Stimulated activated CD8-positive, alpha-beta memory T cell treated with anti-CD3 and anti-CD28 coated beads, Interleukin-7, amount 100 ng/mL, for 1 hour (primary cell): Measurements from ENCODE around the gene ZIC2.

Experiments used
- DNase-seq, 2 donors: peaks; one replicate each; pipeline ENCODE4 v3.0.0-alpha.2; 2020; ENCODE audit warnings: low read depth in 2 of 2

Gene ZIC2

DNA sequence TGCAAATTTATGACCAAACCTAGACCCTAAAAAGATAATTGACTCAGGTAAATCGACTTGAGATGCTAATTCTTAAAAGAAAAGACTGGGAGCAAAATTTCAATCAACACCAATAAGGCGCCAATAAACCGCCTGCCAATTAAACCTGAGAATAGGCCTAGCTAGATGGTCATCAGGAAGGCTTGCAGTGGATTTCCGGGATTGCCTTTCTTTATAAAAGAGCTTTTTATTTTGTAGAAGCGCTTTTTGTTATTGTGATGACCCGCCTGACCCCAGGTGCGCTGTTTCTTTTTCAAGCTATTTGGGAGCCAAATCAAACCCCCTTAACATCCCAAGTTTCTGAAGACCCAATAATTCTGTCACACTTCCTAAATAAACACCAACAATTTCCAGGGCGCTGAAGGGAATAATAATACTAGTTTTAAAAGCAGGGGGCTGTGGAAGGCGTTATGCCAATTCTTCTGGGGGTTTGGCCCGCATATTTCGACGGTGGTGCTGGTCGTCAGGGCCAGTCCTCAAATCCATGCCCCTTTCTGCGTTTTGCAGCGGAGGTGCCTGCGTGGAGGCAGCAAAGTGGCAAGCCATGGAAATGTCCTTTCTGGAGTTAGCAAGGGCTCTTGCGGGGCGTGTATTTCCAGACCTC, 7.2 kb upstream of the ZIC2 start:
- no peak for DNase-seq

DNA sequence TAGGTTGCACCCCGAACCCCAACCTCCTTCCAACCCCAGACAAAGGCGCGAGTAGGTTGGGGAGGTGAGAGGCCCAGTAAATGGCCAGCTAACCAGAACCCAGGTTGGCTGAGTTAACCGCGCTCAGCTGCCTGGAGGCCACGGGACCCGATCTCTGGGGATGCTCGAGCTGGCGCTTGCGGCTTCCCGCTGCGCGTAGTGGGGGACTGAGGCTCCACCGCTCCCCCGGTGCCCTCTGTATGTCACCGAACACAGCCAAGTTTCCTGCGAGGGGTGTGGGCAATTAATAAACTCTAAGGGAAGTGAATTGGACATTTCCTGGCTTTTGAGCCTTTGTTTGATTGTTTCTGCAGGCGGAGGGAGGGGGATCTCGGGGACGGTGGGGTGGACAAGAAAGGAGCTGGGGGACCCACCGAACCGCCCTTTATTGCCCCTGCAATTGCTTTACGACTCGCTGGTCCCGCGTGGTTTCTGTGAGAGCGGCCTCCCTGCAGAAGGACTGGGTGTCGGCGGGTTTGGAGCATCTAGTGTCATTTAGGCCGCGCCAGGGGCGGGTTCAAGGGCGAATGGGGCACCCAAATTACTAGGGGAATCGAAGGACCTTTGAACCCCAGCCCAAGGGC, 6.5 kb upstream of the ZIC2 start:
- no peak for DNase-seq

DNA sequence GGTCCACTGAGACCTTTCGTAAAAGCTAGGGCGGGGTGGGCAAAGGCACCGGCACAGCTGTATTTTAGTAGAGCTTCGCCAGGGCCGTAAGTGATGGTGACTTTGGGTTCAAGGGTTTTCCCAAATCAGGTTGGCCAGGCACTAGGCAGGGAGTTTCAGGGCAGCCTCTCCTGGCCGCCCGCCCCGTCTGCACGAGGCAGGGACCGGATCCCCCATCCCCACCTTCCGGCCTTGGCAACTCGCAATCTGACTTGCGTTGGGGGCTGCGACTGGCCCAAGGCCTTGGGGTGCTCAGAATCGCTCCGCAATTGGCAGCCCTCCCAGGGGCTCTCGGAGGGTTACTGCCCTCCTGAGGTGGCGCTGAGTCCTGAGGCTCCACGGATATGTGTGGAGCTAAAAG, 6.0 kb upstream of the ZIC2 start:
- no peak for DNase-seq

DNA sequence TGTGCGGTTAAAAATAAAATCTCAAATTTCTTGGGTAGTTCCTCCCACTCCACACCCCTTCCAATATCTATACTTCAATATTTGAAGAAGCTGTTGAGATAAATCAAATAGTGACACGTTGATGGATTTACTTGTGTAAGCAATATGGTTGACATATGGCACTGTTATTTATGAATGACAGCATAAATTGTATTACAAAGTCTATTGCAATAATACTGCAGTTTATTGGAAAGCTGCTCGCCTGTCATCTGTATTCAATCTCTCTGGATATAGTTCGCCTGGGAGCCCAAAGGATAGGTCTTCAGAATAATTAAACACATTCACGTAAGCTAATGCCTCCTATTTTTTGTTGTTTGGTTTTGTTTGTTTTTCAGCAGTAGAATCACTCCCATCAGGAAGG, 5.0 kb upstream of the ZIC2 start:
- no peak for DNase-seq

DNA sequence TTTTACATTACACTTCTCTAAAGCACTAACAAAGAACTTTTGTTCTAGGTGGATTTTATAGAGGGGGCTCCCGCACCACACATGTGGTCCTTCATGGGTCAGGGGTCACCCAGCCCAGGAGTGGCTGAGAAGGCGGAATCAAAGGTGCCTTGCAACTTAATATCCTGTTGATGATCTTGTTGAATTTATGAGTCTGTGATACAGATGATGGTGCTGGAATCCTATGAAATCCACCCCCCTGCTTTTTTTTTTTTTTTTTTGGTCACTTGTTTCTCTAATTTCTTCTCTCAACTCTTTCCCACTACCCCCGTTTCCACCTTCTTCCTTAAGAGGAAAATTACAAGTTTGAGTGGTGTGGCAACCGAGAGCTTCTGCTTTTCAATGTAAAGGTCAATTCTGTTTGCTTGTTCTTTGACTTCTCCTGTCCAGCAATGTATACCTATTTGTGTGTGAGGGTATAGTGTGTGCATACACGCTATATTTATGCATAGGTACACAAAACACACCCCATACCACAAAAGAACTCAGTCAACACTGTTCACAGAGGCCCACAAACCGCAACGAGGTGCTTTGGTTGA, 4.2 kb upstream of the ZIC2 start:
- DNase-seq = no peak

DNA sequence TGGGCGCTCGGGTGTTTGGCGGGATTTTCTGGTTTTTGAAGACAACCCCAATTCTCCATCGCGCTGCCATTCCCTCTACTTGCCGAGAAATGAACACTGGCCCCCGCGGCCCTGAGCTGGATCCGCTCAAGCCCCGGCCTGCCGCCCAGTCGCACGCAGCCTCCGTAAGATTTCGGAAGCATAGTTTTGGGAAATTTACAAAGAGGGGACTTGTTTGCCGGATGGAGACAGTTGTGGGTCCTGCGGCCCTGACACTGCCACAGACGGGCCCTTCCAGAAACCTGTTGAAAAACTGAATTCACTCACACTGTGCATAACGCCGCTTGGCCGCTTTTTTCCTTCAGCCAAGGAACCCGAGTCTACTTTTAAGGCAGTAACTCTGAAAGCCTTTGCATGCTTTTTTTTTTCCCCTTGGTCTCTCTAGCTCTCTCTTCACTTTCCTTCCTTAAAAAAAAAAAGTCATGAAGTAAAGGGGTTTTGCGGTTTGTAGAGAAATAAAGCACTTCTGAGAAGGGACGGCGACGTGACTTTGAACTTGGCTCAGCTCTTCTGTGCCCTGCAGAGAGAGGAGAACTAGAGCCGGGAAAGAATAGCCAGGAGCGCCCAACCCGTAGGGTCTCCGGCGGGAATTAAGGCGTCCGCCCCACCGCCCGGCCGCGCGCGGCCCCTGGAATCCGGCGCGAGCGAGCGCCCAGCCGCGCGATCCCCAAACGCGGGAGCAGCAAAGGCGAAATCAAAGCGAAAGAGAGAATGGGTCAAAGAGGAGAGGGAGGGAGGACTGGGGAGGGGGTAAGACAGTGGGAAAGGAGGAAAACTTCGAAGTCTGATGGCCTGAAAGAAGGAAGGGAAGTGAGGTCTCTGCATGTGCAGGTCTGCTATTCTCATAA, 3.4 kb upstream of the ZIC2 start:
- no peak for DNase-seq

DNA sequence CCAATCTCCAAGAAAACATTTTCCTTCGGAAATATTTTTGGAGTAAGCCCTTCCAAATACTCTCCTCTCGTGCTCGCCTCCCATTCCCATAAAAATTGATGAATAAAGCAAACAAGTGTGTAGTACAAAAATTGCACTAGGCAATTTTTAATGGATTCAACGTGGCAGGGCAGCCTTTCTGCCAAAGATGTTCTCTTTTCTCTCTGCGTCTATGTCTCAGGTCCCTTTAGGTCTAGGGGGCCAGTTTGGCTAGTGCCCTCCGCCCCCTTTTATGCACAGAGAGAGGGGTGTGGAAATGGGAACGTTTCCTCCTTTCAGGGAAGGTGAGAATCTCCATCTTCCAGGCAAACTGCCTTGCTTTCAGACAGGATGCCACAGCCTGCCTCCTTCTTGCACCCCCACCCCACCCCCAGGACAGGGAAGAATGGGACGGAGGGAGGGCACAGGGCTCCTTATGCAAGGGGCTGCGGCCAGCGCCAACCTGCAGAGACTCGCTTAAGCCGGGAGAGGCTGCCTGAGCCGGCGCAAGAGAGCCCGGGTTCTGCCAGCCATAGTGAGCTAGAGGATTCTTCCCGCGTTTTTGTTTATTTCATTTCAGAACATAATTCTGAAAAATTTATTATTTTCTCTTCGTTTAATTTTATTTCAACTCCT, 2.7 kb upstream of the ZIC2 start:
- no peak for DNase-seq

DNA sequence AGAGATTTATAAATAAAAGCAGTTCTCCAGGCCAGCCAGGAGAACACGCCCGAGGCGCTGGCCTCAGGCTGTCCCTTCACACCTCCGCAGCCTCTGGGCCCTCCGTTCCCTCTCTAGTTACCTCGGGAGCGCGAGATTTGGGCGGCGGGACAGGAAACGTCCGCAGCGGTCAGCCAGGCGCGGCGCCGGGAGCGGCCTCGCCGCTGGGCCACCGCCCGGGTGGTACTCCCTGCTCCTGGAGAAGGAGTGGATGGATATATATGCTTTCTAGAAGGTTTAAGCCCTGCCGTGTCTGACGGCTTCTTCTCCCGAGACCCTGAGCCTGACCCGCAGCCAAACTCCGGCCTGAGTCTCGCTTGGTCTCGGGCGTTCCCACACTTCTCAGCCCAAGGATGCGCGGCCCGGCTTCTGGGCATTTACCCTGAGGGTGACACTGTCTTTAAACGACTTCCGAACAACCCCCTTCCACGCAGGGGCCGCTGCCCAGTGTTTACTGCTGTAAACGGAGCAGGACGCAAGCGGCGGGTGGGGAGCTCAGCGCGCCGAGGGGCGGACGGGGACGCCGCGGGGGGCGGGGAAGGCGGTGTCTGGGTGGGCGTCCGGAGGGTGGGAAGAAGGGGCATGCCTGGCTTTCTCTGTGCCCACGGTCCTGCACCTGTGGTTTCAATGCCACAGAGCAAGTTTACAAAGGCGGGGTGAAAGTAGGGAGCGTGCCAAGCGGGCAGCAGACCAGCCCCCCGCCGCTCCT, 2.0 kb upstream of the ZIC2 start:
- DNase-seq = no peak

DNA sequence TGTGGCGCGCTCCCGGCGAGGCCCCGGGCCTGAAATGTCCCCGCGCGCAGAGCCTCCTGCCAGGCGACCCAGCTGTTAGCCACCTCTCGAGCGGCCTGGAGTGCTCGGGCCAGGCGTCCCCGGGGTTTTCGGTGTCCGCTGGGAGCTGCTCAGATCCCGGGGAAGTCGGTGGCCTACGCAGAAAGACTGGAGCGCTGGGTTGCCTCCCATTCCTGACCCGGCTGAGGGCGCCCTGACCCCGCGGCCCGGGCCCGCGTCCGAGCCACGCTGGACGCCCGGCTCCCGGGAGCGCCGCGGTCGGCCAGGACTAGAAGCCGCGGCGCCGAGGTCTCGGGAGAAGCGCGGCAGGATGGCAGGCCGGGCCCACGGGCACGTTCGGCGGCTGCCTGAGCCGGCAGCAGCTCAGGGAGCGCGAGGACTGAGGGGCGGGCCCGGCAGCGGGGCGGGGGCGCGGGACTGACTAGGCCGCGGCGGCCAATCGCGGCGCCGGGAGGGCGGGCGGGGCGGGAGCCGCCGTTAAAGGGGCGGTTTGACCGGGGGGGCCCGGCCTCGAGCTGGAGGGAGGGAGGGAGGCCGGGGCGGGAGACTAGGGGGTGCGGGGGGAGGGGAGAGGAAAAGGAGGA, 1.3 kb upstream of the ZIC2 start:
- DNase-seq = no peak

DNA sequence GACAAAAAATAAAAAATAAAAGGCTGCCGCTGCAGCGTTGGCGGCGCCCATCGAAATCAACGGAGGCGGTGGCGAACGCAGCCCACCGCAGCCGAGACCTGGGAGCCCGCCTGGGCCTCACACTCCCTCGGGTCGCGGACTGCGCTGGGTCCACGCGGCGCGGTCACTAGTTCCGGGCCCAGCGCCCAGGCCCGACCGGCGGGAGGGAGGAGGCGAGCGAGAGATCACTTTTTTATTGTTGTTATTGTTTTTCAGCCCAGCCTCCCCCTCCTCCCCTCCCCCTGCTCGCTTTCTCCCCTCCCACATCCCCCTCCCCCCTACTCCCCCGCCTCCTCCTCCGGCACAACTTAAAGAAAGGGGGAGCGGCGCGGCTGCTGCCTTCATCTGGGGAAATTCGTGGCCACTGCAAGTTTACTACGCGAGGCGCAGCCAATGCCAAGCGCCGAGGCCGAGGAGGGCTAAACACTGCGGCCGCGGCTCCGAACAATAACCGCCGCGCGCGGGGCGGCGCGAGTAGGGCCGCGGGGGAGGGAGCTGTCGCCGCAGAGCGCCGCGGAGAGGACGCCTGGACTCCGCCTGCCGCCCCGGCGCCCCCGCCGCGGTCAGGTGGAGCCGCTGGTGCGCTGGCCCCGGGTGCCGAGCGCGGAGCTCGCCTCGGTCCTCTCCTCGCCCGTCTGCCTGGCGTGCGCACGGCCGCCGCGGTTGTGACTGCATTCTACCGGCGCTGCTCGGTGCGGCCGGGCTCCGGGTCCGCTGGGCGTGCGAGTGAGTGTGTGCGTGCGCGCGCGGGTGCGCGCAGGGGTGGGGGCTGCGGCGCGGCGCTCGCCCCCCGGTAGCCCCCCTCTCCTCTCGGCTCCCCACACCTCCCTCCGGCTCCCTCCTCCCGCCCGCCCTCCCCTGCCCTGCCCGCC, 505 bp upstream of the ZIC2 start:
- DNase-seq = no peak

DNA sequence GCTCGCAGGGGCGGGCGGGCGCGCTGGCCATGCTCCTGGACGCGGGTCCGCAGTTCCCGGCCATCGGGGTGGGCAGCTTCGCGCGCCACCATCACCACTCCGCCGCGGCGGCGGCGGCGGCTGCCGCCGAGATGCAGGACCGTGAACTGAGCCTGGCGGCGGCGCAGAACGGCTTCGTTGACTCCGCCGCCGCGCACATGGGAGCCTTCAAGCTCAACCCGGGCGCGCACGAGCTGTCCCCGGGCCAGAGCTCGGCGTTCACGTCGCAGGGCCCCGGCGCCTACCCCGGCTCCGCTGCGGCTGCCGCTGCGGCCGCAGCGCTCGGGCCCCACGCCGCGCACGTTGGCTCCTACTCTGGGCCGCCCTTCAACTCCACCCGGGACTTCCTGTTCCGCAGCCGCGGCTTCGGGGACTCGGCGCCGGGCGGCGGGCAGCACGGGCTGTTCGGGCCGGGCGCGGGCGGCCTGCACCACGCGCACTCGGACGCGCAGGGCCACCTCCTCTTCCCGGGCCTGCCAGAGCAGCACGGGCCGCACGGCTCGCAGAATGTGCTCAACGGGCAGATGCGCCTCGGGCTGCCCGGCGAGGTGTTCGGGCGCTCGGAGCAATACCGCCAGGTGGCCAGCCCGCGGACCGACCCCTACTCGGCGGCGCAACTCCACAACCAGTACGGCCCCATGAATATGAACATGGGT, 599 bp downstream of the ZIC2 start:
- no peak for DNase-seq

DNA sequence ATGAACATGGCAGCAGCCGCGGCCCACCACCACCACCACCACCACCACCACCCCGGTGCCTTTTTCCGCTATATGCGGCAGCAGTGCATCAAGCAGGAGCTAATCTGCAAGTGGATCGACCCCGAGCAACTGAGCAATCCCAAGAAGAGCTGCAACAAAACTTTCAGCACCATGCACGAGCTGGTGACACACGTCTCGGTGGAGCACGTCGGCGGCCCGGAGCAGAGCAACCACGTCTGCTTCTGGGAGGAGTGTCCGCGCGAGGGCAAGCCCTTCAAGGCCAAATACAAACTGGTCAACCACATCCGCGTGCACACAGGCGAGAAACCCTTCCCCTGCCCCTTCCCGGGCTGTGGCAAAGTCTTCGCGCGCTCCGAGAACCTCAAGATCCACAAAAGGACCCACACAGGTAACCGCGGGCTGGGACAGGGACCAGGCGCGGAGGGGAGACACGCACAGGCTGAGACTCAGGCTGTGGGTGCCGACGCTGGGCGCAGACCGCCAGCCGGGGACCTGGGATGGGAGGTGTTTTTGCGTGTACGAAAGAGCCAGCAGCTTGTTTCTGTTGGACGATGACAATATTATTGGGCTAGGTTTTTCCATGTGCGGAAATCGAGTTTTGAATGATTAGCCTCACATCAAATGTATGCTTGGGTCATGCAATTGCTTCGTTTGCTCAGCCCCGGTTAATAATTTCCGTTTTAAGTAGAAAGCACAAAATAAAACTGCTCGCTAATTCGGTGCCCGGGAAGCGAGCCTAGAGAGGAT, 1.3 kb downstream of the ZIC2 start:
- DNase-seq = no peak

DNA sequence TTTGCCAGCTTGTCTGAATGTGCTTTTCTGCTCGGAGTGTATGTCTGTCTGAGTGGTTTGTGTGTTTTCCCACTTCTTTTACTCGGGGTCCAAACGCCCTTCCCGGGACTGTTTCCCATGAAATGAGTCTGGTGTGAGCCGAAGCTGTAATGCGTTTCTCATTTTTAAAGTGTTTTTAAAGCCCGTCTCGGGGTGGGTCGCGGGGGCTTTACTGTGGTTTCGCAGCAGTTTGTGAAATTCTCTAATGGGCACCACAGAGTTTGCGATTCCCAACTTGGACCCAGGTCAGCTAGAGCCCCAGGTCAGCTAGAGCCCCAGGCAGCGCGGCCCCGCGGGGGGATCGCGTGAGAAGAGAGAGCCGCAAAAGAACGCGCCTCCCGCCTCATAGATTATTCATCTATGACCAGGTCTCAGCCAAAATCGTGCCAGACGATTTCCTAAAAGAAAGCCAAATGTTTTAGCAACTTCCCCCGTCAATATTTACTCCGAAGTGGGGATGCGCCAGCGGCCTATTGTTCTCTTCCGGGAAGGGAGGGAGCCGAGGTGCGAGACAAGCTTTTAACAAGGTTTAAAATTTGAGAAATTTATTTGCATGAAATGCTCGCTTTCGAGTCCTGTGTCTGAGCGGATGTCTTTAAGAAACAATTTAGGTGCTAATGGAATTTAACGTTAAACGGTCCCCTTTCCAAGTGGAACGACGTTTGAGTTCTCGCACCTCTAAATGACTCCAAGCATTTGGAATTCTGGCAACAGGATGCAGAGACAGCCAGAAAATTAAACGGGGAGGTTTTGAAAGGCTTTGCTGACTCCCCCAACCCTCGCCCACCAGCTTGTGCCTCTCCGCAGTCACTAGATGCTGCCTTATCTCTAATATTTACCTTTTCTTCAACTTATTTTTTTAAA, 2.2 kb downstream of the ZIC2 start:
- no peak for DNase-seq

DNA sequence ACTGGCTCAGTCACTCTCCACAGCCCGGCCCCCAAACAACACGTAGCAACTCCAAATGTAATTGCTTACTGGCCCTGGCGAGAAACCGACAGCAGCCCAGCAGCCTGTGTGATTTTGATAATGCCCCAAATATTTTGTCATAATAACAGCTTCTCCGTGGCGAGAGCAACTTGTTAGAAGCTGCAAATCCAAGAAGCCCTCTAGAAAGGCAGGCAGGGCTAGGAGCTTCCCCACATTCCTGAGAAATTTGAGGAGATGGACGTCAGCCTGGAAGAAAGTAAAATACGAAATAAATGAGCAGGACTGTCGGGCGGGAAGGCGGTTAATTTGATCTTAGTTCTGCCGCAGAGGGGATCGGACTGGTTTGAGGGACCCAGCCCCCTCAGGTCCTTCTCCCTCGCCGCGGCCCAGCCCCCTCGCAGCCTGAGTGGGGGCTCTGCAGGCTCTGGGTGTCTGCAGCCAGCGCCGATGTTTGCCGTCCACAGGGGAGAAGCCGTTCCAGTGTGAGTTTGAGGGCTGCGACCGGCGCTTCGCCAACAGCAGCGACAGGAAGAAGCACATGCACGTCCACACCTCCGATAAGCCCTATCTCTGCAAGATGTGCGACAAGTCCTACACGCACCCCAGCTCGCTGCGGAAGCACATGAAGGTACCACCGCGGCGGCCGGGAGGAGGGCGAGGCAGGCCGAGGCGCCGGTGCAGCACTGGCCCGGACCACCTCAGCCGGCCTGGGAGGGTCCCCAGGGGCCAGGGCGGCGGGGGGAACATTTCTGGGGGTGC, 3.1 kb downstream of the ZIC2 start:
- DNase-seq = no peak

DNA sequence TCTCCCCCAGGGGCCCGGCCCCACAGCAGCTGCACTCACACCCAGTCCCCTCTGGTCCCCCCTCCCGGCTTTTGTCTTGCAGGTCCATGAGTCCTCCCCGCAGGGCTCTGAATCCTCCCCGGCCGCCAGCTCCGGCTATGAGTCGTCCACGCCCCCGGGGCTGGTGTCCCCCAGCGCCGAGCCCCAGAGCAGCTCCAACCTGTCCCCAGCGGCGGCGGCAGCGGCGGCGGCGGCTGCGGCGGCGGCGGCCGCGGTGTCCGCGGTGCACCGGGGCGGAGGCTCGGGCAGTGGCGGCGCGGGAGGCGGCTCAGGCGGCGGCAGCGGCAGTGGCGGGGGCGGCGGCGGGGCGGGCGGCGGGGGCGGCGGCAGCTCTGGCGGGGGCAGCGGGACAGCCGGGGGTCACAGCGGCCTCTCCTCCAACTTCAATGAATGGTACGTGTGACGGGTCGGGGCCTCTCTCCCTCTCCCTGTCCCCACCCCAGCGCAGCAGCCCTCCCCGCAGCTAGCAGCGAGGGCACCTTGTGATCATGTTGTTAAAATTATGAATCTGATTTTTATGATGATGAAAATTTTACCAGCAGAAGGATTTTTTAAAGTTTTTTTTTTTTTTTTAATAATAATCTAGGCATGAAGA, 3.8 kb downstream of the ZIC2 start:
- no peak for DNase-seq

DNA sequence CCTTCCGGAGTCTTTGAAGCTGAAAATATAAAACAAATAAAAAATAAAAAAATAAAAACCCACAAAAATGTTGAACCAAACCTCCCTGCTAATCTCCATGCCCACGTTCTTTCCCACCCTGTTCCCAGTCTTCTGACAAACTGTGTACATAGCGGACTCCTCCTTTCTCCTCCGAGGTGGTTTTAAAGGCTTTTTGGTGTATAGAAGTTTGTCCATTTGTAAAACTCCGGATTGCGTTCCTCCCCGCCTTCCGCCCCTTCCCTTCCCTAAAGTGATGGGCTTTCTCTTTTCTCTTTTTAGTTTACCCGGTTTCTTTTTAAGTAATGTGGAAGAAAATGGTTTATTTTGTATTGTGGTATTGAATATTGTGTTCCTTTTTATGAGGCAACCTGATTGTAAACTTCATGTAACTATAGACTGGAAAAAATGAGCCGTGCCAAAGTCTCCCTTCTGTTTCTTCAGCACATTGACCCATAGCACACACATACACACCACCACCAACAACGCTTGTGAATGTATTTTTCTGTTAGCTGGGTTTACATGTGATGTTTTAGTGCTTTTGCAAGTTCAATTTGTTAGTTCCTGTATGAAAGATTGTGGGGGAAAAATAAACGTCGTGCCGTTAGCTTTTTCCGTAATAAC, 4.4 kb downstream of the ZIC2 start:
- no peak for DNase-seq
